Activated CD4-positive, alpha-beta T cell treated with anti-CD3 and anti-CD28 coated beads, Interleukin-2, amount 50 U/mL, for 1 hour (primary cell): ENCODE results near the gene MTURN.

Experiments
- DNase-seq: peaks from one replicate; pipeline ENCODE4 v3.0.0-alpha.2; 2020

Gene MTURN

DNA sequence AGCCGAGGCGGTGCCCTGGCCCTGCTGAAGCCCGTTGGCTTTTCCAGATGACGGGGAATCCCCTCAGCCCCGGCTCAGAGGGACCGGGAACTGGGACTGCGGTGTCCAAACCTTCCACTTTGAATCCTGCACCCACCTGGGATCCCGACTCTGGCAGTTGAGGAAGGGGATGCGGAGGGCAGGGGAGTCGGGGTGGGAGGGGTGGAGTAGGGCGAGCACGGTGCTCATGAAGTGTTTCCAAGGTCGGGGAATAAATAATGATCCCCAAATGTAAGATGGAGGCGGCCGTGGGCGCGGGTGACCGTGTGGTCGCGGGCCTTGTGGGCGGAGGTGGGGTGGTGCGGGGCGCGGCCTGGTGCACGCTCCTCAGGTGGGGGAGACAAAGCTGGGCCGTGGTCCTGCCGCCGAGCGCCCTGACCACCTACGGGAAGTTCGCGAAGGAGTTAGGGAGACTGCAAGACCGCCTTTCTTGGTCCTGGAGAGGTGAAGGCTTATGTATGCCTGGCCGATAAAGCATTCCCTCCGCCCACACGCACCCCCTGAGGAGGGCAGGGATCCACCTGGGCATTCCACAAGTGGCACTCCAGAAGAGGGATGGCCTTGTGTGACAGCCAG is 1.4 kb downstream of the MTURN start:
- DNase-seq: no peak

DNA sequence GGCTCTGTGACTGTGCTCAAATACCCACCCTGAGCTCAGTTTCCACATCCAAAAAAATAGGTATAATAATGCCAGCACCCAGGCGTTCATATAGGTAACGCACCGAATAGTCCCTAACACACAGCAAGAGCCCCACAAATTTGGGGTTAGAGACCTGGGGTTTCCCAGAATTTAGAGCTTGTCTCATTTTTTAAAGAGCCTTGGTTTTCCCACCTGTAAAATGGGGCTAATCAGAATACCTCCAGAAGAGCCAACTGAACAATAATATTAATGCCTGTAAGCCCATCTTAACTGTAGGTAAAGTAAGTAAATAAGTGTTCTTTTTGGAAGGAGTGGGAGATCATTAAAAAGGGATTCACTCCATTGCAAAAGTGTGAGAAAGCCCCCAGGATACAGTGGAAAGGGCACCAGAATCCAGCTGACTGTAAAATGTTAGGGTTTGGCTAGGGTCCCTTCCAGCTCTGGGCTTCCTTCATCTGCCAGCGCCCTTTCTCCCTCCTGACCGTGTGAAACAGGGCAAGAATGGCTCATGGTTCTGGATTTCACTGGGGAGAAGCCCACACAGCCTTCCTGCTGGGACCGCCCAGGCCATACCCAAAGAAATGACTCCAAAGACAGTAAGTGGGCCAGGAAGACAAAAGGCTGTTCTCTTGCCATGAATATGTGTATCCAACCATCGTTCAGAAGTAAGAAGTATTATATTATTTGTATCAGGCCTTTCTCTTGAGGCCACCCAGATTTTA is 2.1 kb downstream of the MTURN start:
- DNase-seq: no peak

DNA sequence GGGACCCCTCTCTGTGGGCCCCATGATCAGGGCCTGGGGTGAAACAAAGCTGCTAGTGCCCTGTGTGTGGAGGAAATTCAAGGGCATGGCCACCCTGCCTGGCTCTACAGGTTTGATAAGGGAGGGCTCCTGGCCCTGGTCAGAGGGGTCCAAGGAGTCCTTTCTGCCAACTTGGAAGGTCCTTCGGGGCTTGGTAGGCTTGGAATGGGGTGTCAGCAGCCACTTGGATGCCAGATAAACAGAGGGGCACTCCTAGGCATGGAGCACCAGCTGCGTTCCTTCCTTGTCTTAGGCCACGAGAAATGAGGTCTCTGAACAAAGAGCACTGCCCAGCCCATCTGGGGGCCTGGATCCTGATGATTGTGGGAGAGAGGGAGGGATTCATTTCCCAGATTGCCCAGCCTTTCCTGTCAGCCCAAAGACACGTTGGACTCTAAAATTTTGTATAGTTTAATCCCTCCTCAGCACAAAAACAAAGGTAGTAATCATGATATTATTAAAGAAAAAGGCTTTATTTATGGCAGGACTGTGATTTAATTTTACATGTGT is 5.1 kb downstream of the MTURN start:
- no peak for DNase-seq

DNA sequence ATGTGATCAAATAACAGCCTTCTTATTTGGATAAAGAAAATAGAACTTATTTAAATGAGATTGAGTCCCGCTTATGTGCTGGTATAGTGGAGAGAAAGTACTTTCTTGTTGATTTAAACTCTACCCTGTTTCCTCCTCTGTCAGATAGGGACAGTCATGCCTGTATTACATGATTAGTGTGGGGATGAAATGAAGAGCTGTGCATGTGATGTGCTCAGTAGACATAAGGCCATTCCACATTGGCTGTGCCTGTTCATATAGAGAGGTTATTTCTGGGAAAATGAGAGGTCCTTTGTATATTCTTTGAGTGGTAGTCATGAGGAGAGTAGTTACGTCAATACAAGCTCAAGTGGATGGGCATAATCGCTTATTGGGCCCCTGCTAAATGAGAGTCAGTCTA is 5.7 kb downstream of the MTURN start:
- DNase-seq: no peak

- DNase-seq: no peak
These were observed 7.9 kb downstream of the MTURN start for GRCh38 chr7:30142710-30143109.

DNA sequence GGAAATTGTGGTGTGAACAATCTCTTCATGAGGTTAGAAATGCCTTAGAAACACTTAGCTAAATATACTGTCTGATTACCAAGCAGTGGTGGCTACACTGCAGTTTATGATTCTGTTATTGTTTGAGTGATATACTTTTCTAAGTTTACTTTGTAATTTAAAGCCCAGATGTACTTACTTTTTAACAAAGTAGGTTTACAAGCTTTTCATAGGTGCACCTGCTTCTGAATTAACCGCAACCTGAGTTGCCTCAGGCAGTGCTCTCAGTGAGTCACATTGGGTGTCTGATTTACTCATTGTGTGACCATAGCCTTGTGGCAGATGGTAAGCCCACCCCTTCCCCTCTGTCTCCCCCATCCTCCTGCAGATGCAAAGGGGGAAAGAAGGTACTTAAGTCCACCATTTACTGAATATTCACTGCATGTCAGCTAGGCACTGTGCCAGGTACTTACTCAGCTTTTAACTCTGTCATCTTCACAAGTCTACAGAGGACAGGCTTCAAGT is 9.0 kb downstream of the MTURN start:
- no peak for DNase-seq

GRCh38 chr7:30144657-30145306 is 10.0 kb downstream of the MTURN start:
- DNase-seq: no peak

DNA sequence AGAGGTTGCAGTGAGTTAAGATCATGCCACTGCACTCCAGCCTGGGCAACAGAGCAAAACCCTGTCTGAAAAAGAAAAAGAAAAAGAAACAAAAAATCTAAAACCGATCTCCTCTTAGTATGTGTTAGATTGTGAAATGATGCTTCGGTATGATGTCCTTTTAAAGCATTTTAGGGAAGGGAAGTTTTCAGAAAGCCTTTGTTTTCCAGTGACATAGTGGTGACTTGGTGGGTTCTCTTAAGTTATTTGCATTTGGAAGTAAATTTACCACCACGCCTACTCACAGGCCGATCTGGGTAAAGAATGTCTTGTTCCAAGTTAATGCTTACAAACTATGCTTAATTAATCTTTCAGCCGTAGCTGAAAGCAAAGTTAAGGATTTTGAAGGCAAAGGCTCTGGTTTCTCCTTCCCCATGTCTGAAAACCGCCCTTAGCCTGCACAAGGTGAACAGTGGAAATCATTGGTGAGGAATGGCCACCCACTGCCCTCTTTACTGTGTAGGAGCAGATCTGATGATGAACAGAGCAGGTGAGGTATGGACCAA is 10.7 kb downstream of the MTURN start:
- no peak for DNase-seq

DNA sequence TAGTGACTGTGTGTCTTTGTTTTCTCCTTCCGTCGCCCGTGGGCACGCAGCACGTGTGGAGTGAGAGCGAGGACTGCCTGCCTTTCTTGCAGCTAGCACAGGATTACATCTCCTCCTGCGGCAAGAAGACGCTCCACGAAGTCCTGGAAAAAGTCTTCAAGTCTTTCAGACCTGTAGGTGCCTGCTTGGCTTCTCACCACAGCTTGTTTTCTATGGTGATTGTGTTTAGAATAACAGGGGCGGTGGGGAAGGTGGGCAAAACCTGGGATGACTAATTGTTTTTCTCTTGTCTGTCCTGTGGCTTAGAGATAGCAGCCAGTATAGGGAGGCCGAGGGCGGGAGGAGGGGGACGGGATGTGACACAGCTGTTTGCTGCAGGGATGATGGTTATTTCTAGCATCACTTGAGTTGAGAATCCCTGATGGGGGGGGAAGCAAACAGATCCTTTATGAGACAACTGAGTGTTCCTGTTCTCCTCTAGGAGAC is 11.4 kb downstream of the MTURN start:
- DNase-seq: no peak

DNA sequence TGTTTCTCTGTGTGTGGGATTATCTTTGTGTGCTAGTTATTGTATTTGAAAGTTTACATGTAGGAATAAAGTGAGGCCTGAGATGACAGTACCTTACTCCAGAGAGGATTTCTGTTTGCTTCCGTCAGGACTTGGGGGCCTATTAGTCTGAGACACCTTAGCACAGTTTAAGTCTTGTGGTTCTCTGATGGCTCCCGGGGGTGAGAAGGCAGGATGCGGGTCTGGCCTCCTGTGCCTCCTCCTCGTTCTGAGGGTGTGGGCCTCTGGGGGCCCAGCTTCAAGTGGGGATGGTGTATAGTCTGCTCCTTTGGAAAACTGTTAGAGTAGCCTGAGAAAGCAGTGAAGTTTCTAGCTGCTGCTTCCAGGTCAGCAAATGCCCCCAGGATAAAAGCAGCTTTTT is 12.4 kb downstream of the MTURN start:
- DNase-seq: no peak

DNA sequence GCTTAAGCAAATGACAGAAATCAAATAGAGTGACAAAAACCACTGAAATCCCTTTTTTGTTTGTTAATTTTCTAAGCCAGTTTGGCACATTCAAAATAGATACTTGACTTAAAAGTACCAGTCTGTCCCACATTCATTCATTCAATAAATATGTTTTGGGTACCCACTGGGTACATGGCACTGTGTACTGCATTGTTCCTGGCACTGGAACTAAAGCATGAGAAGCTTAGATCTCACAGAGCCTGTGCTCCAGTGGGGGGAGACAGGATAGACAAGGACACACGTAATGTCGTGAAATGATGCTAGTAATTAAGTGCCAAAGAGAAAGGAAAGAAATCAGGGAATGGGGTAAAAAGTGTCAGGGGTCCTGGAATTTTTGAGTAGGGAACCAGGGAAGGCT is 13.0 kb downstream of the MTURN start:
- DNase-seq: no peak

- DNase-seq: no peak
These were observed 13.6 kb downstream of the MTURN start for GRCh38 chr7:30148426-30148825.

DNA sequence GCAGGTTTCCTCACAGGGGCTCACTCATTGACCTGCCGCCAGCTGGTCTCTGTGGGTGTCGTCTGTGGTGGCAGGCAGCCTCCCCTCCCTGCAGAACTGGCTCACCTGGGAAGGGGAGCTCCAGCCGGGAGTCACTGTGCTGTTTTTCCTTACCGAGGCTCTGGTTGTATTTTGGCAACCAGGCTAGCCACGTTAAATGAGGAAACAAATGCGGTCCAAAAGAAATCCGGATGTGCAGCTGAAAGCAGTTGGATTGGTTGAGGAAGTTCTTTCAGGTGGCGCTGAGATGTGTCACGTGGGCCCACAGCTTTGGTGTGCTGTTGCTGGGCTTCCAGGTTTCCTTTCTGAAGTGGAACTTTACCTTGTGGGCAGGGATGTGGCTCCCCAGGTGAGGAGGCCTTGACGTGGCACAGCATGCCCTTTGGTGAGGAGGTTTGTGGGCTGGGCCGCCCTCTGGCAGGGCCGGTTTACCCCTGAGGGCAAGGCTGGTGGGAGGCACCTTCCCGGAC is 14.2 kb downstream of the MTURN start:
- peak; percentile 23 for DNase-seq

DNA sequence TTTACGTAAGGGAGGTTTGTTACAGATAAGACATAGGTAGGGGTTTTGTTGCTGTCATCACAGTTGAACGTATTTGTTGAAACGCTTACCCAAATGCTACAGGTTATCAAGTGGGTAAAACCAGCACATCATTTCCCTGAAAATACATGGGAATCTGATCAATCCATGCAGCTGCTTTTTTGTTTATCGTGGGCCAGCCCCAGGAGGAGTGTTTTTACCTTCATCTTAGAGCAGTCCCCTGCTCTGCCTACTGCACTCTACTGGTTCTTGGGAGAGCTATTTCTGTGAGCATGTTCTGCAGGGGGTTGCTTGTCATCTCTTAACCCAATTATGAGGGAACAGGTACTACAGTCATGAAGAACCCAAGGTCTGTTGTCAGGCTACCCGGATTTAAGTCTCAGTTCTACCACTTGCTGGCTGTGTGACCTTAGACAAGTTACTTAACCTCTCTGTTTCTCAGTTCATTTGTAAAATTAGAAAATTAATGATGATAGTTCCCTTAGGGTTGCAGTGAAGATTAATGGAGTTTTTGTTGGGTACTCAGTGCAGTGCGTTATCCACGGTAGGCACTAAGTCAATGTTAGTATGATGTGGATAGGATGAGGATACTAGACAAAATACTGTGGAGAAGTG is 15.0 kb downstream of the MTURN start:
- no peak for DNase-seq

DNA sequence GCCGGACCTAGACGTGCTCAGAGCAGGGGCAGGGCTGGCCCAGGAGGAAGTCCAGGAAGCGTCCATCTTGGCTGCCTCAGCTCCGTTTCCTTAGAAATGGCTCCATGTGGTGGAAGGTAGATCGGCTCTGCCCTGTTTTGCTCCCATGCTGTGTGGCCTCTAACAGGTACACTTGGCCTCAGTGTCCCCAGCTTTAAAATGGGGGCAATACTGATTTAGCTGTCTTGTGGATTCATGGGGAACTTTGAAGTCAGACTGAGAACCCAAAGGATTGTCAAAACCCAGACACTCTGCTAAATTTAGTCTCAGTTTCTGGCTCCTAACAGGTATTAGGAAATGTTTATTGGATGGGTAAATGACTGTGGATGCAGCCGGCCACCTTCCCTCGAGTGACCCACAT is 15.9 kb downstream of the MTURN start:
- DNase-seq: no peak

DNA sequence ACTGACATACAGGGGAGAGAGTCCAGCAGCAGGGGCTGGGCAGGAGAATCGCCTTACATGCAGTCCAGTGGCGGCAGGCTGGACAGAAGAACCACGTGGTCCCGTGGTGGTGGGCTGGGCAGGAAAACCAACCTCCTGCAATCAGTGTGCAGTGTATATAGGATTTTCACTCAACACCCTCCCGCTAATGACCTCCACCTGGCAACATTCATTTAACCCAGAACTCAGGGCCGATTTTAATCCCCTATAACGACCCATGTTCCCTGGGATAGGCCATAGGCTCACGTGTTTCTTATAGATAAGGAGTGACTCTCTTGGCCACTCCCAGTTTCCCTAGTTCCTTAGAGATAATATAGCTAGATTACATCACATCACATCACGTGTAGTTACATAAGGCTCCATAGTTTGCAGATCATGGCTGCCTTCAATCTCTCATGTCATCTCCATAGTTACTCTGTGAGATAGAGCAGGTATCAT is 19.4 kb downstream of the MTURN start:
- DNase-seq: no peak

GRCh38 chr7:30155481-30155880 is 20.7 kb downstream of the MTURN start:
- DNase-seq: no peak

DNA sequence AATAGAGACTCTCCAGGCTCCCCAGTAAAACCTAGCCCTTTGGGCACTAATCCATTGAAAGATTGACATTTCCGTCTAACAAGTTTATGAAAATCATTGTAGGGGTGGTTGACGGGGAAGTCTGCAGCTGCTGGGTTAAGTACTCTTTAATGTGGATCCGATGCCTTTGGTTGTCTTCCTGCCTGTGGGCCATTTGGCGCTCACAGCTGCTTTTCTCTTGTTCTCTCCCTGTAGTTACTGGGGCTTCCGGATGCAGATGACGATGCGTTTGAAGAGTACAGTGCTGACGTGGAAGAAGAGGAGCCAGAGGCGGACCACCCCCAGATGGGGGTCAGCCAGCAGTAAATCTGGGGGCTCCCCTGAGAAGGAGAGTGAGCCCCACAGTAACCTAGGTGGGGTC is 22.4 kb downstream of the MTURN start:
- DNase-seq: peak; percentile 27

DNA sequence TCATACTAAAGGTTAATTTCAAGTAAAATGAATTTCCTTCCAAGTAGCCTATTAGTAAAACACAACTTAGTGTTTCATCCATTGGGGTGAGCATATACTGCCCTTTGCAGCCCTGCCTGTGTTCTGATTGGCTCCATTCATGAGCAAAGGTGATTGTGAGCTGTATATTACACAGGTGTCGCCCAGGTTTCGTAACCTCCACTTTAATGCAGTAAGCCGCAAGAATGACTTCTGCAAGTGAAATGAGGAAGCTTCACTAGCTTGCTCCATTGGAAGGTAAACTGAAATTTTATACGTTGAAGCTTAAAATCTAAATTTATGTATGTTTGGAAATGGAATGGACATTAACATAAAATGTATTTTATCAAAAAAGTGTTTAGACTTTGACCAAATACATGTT is 24.4 kb downstream of the MTURN start:
- DNase-seq: no peak

GRCh38 chr7:30159698-30160143 is 24.9 kb downstream of the MTURN start:
- DNase-seq: no peak

GRCh38 chr7:30160329-30160728 is 25.5 kb downstream of the MTURN start:
- no peak for DNase-seq

DNA sequence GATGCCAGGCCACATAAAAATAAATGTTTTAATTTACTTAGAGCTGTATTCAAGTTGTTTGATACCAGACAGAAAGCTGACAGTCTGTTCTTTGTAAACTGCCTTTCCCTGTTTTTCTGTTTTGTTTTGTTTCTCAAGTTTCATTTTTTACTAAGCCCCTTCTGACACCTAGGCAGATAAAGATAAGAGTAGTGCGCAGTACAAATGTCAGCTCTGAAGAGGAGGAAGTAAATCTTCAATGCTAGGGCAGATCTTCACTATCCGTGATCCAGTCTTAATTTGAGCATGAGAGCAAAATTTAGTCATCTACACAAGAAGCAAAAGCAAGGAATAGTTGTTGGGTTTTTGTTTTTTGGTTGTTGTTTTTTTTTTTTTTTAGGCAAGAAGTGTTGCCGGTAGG is 27.3 kb downstream of the MTURN start:
- DNase-seq: no peak
